ENCODE data around the gene OR8I2.
"Not testable (repeated sequence)": the region's sequence is repeated elsewhere in the genome, so short reads cannot be mapped to it uniquely, and the experiment has no call there.

Gene OR8I2
- long read RNA-seq, donor 1, result 0 reads
- long read RNA-seq, donor 2, partial matches to known transcripts, result 0 of 1 reads
- long read RNA-seq, donor 2, other reads (novel, unspliced or antisense), result 0 of 1 reads
- long read RNA-seq, donor 3, result 0 reads
- long read RNA-seq, donor 4, result 0 reads
- long read RNA-seq, donor 5, result 0 reads
- long read RNA-seq, donor 6, result 0 reads
- long read RNA-seq, donor 7, result 0 reads
- long read RNA-seq, donor 8, result 0 reads

- no peak for DNase-seq
Measured at GRCh38 chr11:56093008-56093407, at the start of gene OR8I2. OR8I2 (plus strand) TSS chr11:56093308; CDS start chr11:56093308, 0 bp downstream.

- no peak for DNase-seq
Measured at GRCh38 chr11:56045538-56045937, 47.6 kb upstream of the OR8I2 start.

- no peak for DNase-seq
Measured at GRCh38 chr11:56048480-56048879, 44.6 kb upstream of the OR8I2 start.

GRCh38 chr11:56049487-56049886 lies 43.6 kb upstream of the OR8I2 start:
- DNase-seq, result no peak

GRCh38 chr11:56056366-56056765 lies 36.7 kb upstream of the OR8I2 start:
- DNase-seq, result not testable (repeated sequence)

- not testable (repeated sequence) for DNase-seq
Measured at GRCh38 chr11:56057661-56058237, 35.4 kb upstream of the OR8I2 start.

- not testable (repeated sequence) for DNase-seq
Measured at GRCh38 chr11:56058260-56058780, 34.8 kb upstream of the OR8I2 start.

DNA sequence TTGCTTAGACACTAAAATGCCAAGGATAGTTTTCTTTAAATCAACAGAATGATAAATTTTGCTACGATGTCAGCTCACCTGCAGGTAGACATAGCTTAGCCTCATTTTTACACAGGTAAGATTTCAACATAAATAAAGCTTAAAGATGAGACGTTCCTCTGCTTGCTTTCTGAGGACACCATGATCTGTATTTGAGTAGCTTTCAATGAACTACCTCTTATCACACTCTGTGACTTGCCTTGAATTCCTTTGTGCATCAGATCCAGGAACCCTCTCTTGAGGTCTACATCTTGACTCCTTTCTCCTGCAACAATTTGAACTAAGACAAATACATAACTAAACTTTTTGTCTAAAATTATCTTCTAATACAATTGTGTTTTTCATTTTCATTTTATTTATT lies 26.1 kb upstream of the OR8I2 start:
- no peak for DNase-seq

DNA sequence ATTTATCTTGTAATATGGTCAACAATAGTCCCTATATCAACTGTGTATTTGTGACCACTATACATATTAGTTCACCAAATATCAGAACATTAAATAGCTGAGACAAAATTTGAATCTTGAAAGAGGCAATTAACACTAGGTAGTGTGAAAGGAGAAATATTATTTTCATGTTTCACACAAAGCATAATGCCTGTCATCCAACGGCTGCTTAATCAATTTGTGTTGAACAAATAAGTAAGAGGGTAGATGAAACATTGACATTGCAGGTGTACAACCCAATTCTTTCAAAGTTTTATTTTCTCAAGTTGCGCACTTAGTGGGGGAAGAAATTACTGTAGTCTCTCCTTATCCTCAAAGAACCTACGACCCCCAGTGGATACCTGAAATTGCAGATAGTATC lies 3.4 kb upstream of the OR8I2 start:
- no peak for DNase-seq

- DNase-seq, result no peak
Measured at GRCh38 chr11:56103210-56103737, 10.2 kb downstream of the OR8I2 start, which contains the start of gene OR8H2. OR8H2 (plus strand) TSS chr11:56103687; CDS start chr11:56105043, 1,356 bp downstream.

DNA sequence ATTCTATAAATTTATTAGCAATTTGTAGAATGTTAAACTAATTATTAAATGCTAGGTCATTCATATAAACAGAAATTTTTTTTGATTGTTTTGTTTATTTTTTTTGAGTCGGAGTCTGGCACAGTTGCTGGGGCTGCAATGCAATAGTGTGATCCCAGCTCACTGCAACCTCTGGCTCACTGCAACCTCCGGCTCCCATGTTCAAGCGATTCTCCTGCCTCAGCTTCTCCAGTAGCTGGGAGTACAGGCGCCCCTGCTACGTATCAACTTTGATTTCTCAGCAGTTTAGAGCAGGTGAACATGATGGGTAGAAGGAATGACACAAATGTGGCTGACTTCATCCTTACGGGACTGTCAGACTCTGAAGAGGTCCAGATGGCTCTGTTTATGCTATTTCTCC lies 29.0 kb downstream of the OR8I2 start, which contains the start of gene OR8H3:
Gene OR8H3 (plus strand): TSS at position 301 of the 400 bp plus-strand sequence. CDS start 0 bp downstream, at position 301.
- DNase-seq, result no peak

GRCh38 chr11:56140151-56140661 lies 47.1 kb downstream of the OR8I2 start, which contains the start of gene OR8J3:
OR8J3 (minus strand) TSS chr11:56140201; CDS start chr11:56137718, 2,483 bp downstream.
- no peak for DNase-seq

DNA sequence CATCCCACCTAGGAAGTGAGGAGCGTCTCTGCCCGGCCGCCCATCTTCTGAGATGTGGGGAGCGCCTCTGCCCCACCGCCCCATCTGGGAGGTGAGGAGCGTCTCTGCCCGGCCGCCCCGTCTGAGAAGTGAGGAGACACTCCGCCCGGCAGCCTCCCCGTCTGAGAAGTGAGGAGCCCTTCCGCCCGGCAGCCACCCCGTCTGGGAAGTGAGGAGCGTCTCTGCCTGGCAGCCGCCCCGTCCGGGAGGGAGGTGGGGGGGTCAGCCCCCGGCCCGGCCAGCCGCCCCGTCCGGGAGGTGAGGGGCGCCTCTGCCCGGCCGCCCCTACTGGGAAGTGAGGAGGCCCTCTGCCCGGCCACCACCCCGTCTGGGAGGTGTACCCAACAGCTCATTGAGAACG lies 50.6 kb downstream of the OR8I2 start:
- not testable (repeated sequence) for DNase-seq
